Panc1 (cell line): ENCODE data around the gene WDR35. TPM values are rescaled to one million over a fixed set of nuclear protein-coding genes. Genes with fewer than 3 reads are reported as not detected.

Experiments used
- ATAC-seq: fragments of 200-7000 bp; cut with Tn5 transposase; 2 replicates; pipeline ENCODE4 v1.9.1; 2020; ENCODE audit warnings: mild to moderate bottlenecking, moderate library complexity
- BruUV-seq: library from RNA; stranded (reverse); fragments of 400-500 nt; replicated peaks from 2 replicates; lab custom pipeline; 2021; lab: Mats Ljungman, UMichigan
- CTCF ChIA-PET: fragments of 300-600 bp; sonication (Branson Sonifier 250); formaldehyde crosslinking; loops from one replicate; lab custom pipeline; 2022; ENCODE audit warnings: antibody characterized with exemption; lab: Charles Lee
- POLR2A ChIA-PET: fragments of 300-600 bp; sonication (Branson Sonifier 250); formaldehyde crosslinking; loops from one replicate; lab custom pipeline; 2022; ENCODE audit warnings: antibody characterized with exemption; lab: Charles Lee
- DNase-seq: peaks from one replicate; pipeline ENCODE4 v3.0.0-alpha.2; 2010; ENCODE audit warnings: low read depth, low spot score
- H3K27ac ChIP-seq: 2 replicates; pipeline ENCODE4 v1.5.1; 2011; ENCODE audit warnings: mild to moderate bottlenecking, low read length, inconsistent platforms
- H3K27me3 ChIP-seq: fragments of 200-500 bp; sonication (Bioruptor generic); 2 replicates; pipeline ENCODE4 v1.6.0; 2014; ENCODE audit warnings: low read length, inconsistent platforms; ENCODE audit not compliant: control insufficient read depth, insufficient read depth
- H3K36me3 ChIP-seq: fragments of 200-500 bp; sonication (Bioruptor generic); 2 replicates; pipeline ENCODE4 v1.5.1; 2014; ENCODE audit warnings: inconsistent platforms, mild to moderate bottlenecking, low read length, moderate library complexity; ENCODE audit not compliant: control insufficient read depth, insufficient read depth
- H3K4me1 ChIP-seq: 2 replicates; pipeline ENCODE4 v1.5.1; 2011; ENCODE audit warnings: inconsistent platforms, mild to moderate bottlenecking, low read length, moderate library complexity; ENCODE audit not compliant: control insufficient read depth, insufficient read depth
- H3K4me3 ChIP-seq, 2 experiments: 2 replicates each; pipeline ENCODE4 v1.5.1; 2011 to 2012; ENCODE audit warnings: low read depth in 2 of 2, low read length in 2 of 2, mild to moderate bottlenecking in 2 of 2, inconsistent platforms in 1 of 2, moderate library complexity in 1 of 2
- H3K9me3 ChIP-seq: fragments of 200-500 bp; sonication (Bioruptor generic); 2 replicates; pipeline ENCODE4 v1.5.1; 2014; ENCODE audit warnings: low read depth, mild to moderate bottlenecking, inconsistent platforms, low read length, moderate library complexity; ENCODE audit not compliant: control insufficient read depth, insufficient read depth
- POLR2AphosphoS5 ChIP-seq: IDR thresholded peaks from 2 replicates; pipeline ENCODE4 v1.6.1; 2012; ENCODE audit warnings: mild to moderate bottlenecking, low read depth, low read length, moderate library complexity
- REST ChIP-seq, 2 experiments: IDR thresholded peaks; 2 replicates each; pipeline ENCODE4 v1.6.1; 2011 to 2012; ENCODE audit warnings: low read depth in 2 of 2, control low read depth in 1 of 2, low read length in 1 of 2, mild to moderate bottlenecking in 1 of 2, moderate library complexity in 1 of 2; ENCODE audit not compliant: insufficient read depth in 1 of 2
- SIN3A ChIP-seq: IDR thresholded peaks from 2 replicates; pipeline ENCODE4 v1.6.1; 2012; ENCODE audit warnings: low read depth, mild to moderate bottlenecking, low read length, moderate library complexity, borderline replicate concordance; ENCODE audit not compliant: insufficient read depth
- TCF7L2 ChIP-seq: IDR thresholded peaks from 2 replicates; pipeline ENCODE4 v1.6.1; 2011; ENCODE audit warnings: mild to moderate bottlenecking, low read depth, low read length, inconsistent platforms
- in situ Hi-C: cut with HindIII; loops from 2 replicates; pipeline ENCODE4 v1.10.0; 2016; ENCODE audit warnings: low sequenced_read_pairs, low pct_unique_long_range_greater_than_20kb
- intact Hi-C: fragments of 100-400 bp; cut with micrococcal nuclease; formaldehyde crosslinking; loops from one replicate; pipeline ENCODE4 v1.10.0; 2022; ENCODE audit not compliant: unreplicated experiment
- total RNA-seq: library from RNA; stranded (reverse); gene quantifications from one replicate; pipeline ENCODE4 v1.2.1, GENCODE V29; 2021; ENCODE audit not compliant: unreplicated experiment
- TF ChIP-seq, protein P1 (sequence below): fragments of 450-650 bp; IDR thresholded peaks from 2 replicates; pipeline ENCODE4 v1.5.1; 2017; ENCODE audit warnings: mild to moderate bottlenecking

The WDR35 gene
- total RNA-seq, 1 experiment from 2014 or later = 13.8 TPM

- in situ Hi-C loops (no loop called here), intact Hi-C loops (no loop called here)
- ChIA-PET POLR2A (no interaction called here), CTCF (no interaction called here)
- no peaks in the 10 kb centered on the region for H3K27me3 ChIP-seq
- DNase-seq (no peak), ATAC-seq (no peak)
- no peak overlapping the region for H3K4me3 ChIP-seq
- H3K4me1 ChIP-seq = no peaks in the 10 kb centered on the region
- H3K9me3 ChIP-seq = no peaks in the 10 kb centered on the region
- H3K27ac ChIP-seq = no peak overlapping the region
- H3K36me3 ChIP-seq = no peaks in the 10 kb centered on the region
- TF ChIP-seq SIN3A = no peak
- TF ChIP-seq, protein P1, sequence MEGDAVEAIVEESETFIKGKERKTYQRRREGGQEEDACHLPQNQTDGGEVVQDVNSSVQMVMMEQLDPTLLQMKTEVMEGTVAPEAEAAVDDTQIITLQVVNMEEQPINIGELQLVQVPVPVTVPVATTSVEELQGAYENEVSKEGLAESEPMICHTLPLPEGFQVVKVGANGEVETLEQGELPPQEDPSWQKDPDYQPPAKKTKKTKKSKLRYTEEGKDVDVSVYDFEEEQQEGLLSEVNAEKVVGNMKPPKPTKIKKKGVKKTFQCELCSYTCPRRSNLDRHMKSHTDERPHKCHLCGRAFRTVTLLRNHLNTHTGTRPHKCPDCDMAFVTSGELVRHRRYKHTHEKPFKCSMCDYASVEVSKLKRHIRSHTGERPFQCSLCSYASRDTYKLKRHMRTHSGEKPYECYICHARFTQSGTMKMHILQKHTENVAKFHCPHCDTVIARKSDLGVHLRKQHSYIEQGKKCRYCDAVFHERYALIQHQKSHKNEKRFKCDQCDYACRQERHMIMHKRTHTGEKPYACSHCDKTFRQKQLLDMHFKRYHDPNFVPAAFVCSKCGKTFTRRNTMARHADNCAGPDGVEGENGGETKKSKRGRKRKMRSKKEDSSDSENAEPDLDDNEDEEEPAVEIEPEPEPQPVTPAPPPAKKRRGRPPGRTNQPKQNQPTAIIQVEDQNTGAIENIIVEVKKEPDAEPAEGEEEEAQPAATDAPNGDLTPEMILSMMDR = no peak
- TF ChIP-seq REST (IDR thresholded peaks at IDR 0.05; ENCODE audit: insufficient read depth in 1 of 2, low read depth in 2 of 2, low read length in 1 of 2) = no peak
- TF ChIP-seq TCF7L2 = no peak
- no peak for TF ChIP-seq POLR2AphosphoS5
- no TSS peak for BruUV-seq
Observed at GRCh38 chr2:19875280-19875679, 114.6 kb downstream of the WDR35 start.

GRCh38 chr2:19874726-19875125 is 115.2 kb downstream of the WDR35 start:
- H3K4me3 ChIP-seq = no peak overlapping the region
- no peaks in the 10 kb centered on the region for H3K36me3 ChIP-seq
- ChIA-PET CTCF (interaction anchor here (0.6 kb wide), 1 partner anchor 11 kb away, joined by 3 read pairs; no protein-coding TSS in a partner anchor), POLR2A (no interaction called here)
- intact Hi-C loops = no loop called here
- TF ChIP-seq SIN3A (no peak), REST (IDR thresholded peaks at IDR 0.05; ENCODE audit: insufficient read depth in 1 of 2, low read depth in 2 of 2, low read length in 1 of 2) (no peak), TCF7L2 (no peak), POLR2AphosphoS5 (no peak)
- TF ChIP-seq, protein P1 = no peak
- no TSS peak for BruUV-seq
- no peak for ATAC-seq
- no peaks in the 10 kb centered on the region for H3K4me1 ChIP-seq
- no peak overlapping the region for H3K27ac ChIP-seq
- in situ Hi-C loops = no loop called here
- H3K9me3 ChIP-seq = no peaks in the 10 kb centered on the region
- no peak for DNase-seq
- no peaks in the 10 kb centered on the region for H3K27me3 ChIP-seq
